Fibroblast of lung (primary cell): ENCODE data around the gene RNF41. TPM values are rescaled to one million over a fixed set of nuclear protein-coding genes. Genes with fewer than 3 reads are reported as not detected.

Experiments
- DNase-seq, 2 donors: peaks; one replicate each; pipeline versions ENCODE4 v3.0.0 to v3.0.0-alpha.2; 2010; ENCODE audit warnings: low read depth in 2 of 2
- H2AFZ ChIP-seq: 2 replicates; pipeline ENCODE4 v1.5.1; 2012; ENCODE audit warnings: low read length, control low read depth, inconsistent platforms
- H3K27ac ChIP-seq: 2 replicates; pipeline ENCODE4 v1.5.1; 2011; ENCODE audit warnings: low read length, control low read depth; ENCODE audit not compliant: insufficient read depth
- H3K27me3 ChIP-seq: 2 replicates; pipeline ENCODE4 v1.5.1; 2011; ENCODE audit warnings: mild to moderate bottlenecking, low read length; ENCODE audit not compliant: control insufficient read depth, insufficient read depth
- H3K36me3 ChIP-seq: 2 replicates; pipeline ENCODE4 v1.5.1; 2011; ENCODE audit warnings: low read length; ENCODE audit not compliant: control insufficient read depth, insufficient read depth
- H3K4me1 ChIP-seq: 2 replicates; pipeline ENCODE4 v1.5.1; 2011; ENCODE audit warnings: low read length; ENCODE audit not compliant: control insufficient read depth, insufficient read depth; ENCODE audit errors: extremely low read depth
- H3K4me2 ChIP-seq: 2 replicates; pipeline ENCODE4 v1.5.1; 2011; ENCODE audit warnings: low read length, control low read depth; ENCODE audit not compliant: insufficient read depth; ENCODE audit errors: extremely low read depth
- H3K4me3 ChIP-seq, 4 experiments: fragments of 200-600 bp in 1 of 4; sonication (generic) in 1 of 4; replicated peaks in 1 of 4; 2 replicates each; pipeline ENCODE4 v1.5.1; 2011 to 2016; ENCODE audit warnings: low read length in 4 of 4, low read depth in 3 of 4, mild to moderate bottlenecking in 3 of 4, control low read depth in 2 of 4, inconsistent platforms in 1 of 4, mixed read lengths in 1 of 4; ENCODE audit not compliant: insufficient read depth in 1 of 4; ENCODE audit errors: control extremely low read depth in 1 of 4
- H3K79me2 ChIP-seq: 2 replicates; pipeline ENCODE4 v1.5.1; 2012; ENCODE audit warnings: mild to moderate bottlenecking, low read length, inconsistent platforms; ENCODE audit not compliant: control insufficient read depth, insufficient read depth
- H3K9ac ChIP-seq: 2 replicates; pipeline ENCODE4 v1.5.1; 2011; ENCODE audit warnings: mild to moderate bottlenecking, low read length, control low read depth; ENCODE audit not compliant: insufficient read depth
- H3K9me3 ChIP-seq: 2 replicates; pipeline ENCODE4 v1.5.1; 2012; ENCODE audit warnings: low read depth, low read length; ENCODE audit not compliant: control insufficient read depth, insufficient read depth
- H4K20me1 ChIP-seq: 2 replicates; pipeline ENCODE4 v1.5.1; 2011; ENCODE audit warnings: low read length; ENCODE audit not compliant: control insufficient read depth, insufficient read depth; ENCODE audit errors: extremely low read depth
- CTCF ChIP-seq, 2 donors: IDR thresholded peaks in 1 of 2; conservative IDR thresholded peaks in 1 of 2; 1 replicate in 1 of 2; 2 replicates in 1 of 2; pipeline ENCODE4 v1.5.1; 2011 to 2012; ENCODE audit warnings: low read length in 2 of 2, control low read depth in 1 of 2, inconsistent platforms in 1 of 2, low read depth in 1 of 2, mild to moderate bottlenecking in 1 of 2
- EZH2 ChIP-seq: IDR thresholded peaks from 2 replicates; pipeline ENCODE4 v1.5.1; 2012; ENCODE audit warnings: low read length, control low read depth, mild to moderate bottlenecking; ENCODE audit errors: missing control alignments
- polyA plus RNA-seq, 2 donors: library from polyadenylated mRNA; depleted of rRNA in 1 of 2; stranded (reverse) in 1 of 2; unstranded in 1 of 2; fragments of >200 nt; gene quantifications; 2 replicates each; pipeline ENCODE4 v1.2.1, GENCODE V29; 2011 to 2012; ENCODE audit warnings: missing spikeins in 1 of 2
- total RNA-seq: library from RNA; depleted of rRNA; stranded (reverse); fragments of >200 nt; gene quantifications from 2 replicates; pipeline ENCODE4 v1.2.1, GENCODE V29; 2014

The RNF41 gene
- total and polyA plus RNA-seq, 2 donors (not counting 1 experiment from before 2014, with no cell fraction given) = 99.7 to 199 TPM

DNA sequence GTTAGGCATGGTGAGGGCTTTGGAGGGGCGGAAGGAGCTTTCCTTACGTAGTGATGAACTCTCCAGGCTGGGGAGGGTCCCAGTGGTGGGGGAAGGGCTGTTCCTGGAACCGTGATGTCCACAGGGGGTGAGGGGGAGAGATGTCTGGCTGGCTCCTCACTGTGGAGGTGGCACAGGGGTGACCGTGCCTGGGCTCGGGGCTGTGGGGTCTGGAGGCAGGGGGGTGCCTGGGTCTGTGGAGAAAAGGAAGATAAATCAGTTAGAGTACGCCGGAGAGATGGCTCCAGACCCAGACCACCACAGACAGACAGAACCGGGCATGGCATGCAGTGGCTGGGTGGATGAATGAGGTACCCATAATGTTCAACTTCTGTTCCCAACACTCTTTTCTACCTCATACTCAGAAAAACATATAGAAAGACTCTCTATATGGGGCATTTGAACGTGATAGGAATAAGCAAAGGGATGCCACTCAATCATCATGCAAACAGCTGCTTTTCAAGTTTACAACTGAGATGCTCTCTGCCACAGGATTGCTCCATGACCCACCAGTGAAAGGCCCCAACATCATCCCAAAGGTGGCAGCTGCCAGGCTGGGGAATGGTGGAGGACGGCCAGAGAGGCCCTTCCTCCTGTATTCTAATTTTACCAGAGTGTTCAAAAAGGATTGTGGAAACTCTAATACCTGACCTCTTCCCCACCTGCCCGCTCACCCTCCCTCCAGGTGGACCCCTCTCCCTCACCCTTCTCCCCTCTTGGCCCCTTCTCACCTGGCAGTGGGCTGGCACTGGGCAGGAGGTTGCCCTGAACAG, 58.0 kb downstream of the RNF41 start:
- Histone ChIP-seq H3K36me3 (peaks cover 36% of the 10 kb centered on the region), H3K4me2 (no peak overlapping the region), H3K4me3 (no peak overlapping the region), H3K27me3 (no peaks in the 10 kb centered on the region), H3K79me2 (peaks cover 33% of the 10 kb centered on the region), H3K4me1 (peaks cover 12% of the 10 kb centered on the region), H3K9ac (no peak overlapping the region), H3K9me3 (no peaks in the 10 kb centered on the region), H2AFZ (no peak overlapping the region), H4K20me1 (peaks cover 1% of the 10 kb centered on the region), H3K27ac (no peak overlapping the region)
- TF ChIP-seq EZH2 (no peak), CTCF (conservative IDR thresholded peaks at IDR 0.05 in 1 of 2, IDR thresholded peaks at IDR 0.05 in 1 of 2; ENCODE audit: low read depth in 1 of 2, low read length in 2 of 2) (no peak)
- DNase-seq = no peak

GRCh38 chr12:56162468-56163290, 59.0 kb downstream of the RNF41 start:
- Histone ChIP-seq H3K27ac (no peak overlapping the region), H3K9ac (no peak overlapping the region), H2AFZ (no peak overlapping the region), H4K20me1 (peaks cover 1% of the 10 kb centered on the region), H3K4me2 (peak overlapping the region; percentile 23), H3K4me1 (peaks cover 12% of the 10 kb centered on the region), H3K79me2 (peaks cover 39% of the 10 kb centered on the region), H3K27me3 (no peaks in the 10 kb centered on the region), H3K9me3 (no peaks in the 10 kb centered on the region), H3K4me3 (peak overlapping the region in 1 of 4 experiments; percentile 7), H3K36me3 (peaks cover 36% of the 10 kb centered on the region)
- TF ChIP-seq CTCF (conservative IDR thresholded peaks at IDR 0.05 in 1 of 2, IDR thresholded peaks at IDR 0.05 in 1 of 2; ENCODE audit: low read depth in 1 of 2, low read length in 2 of 2) (no peak), EZH2 (no peak)
- DNase-seq = peak in 1 of 2 donors; percentile 6

DNA sequence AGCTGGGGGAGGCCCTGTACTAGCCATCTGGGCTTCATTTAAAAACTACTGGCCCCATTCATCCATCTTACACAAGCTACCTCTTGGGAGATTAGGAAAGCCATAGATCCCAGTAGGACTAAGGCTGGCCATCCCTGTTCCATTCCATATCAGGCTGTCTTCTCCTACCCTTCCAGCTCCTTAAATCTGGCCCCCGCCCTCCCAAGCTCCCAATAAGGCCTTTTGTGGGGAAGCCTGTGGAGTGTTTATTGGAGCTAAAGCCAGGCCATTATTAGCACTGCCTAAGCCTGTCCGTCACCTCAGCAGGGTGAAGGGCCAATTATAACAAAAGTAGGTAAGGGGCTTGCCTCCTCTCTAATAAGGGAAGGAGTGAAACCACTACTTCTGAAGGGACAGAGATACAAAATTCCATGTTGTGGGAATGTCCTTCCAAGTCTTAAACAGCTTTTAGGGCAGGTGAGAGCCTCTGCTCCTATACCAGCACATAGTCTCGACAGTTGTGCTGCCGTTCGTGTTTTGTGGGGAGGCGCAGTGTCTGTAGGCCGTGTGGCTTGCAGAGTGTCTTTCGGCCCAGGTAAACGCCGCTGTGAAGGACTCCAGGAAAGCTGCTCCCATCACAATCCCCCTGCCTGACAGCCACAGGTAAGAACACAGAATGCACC, 59.9 kb downstream of the RNF41 start:
- peak in 1 of 2 donors; percentile 4 for DNase-seq
- peak overlapping the region; percentile 90 for H3K4me2 ChIP-seq
- no peak overlapping the region for H2AFZ ChIP-seq
- H3K9ac ChIP-seq = no peak overlapping the region
- no peak overlapping the region for H3K27ac ChIP-seq
- H4K20me1 ChIP-seq = peaks cover 1% of the 10 kb centered on the region
- H3K27me3 ChIP-seq = no peaks in the 10 kb centered on the region
- H3K36me3 ChIP-seq = peaks cover 34% of the 10 kb centered on the region
- TF ChIP-seq CTCF (conservative IDR thresholded peaks at IDR 0.05 in 1 of 2, IDR thresholded peaks at IDR 0.05 in 1 of 2; ENCODE audit: low read depth in 1 of 2, low read length in 2 of 2) (no peak), EZH2 (no peak)
- H3K79me2 ChIP-seq = peaks cover 39% of the 10 kb centered on the region
- no peaks in the 10 kb centered on the region for H3K9me3 ChIP-seq
- H3K4me3 ChIP-seq = peak overlapping the region in 2 of 4 experiments; percentile 67 to 81
- H3K4me1 ChIP-seq = peaks cover 14% of the 10 kb centered on the region
